GM18907 (cell line): ENCODE results near the gene PRAMEF17.
"Not testable (repeated sequence)": the region's sequence is repeated elsewhere in the genome, so short reads cannot be mapped to it uniquely, and the experiment has no call there.

Source experiments
- ATAC-seq: cut with Tn5 transposase; IDR thresholded peaks from one replicate; pipeline ENCODE4 v1.9.1; 2021; ENCODE audit warnings: mild to moderate bottlenecking, moderate library complexity; ENCODE audit not compliant: unreplicated experiment

Gene PRAMEF17

DNA sequence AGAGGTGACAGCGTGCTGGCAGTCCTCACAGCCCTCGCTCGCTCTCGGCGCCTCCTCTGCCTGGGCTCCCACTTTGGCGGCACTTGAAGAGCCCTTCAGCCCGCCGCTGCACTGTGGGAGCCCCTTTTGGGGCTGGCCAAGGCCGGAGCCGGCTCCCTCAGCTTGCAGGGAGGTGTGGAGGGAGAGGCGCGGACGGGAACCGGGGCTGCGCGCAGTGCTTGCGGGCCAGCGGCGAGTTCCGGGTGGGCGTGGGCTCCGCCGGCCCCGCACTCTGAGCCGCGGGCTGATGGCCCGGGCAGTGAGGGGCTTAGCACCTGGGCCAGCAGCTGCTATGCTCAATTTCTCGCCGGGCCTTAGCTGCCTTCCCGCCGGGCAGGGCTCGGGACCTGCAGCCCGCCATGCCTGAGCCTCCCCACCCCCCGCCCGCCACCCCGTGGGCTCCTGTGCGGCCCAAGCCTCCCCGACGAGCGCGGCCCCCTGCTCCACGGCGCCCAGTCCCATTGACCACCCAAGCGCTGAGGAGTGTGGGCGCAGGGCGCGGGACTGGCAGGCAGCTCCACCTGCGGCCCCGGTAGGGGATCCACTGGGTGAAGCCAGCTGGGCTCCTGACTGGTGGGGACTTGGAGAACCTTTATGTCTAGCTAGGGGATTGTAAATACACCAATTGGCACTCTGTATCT, 49.8 kb downstream of the PRAMEF17 start:
- not testable (repeated sequence) for ATAC-seq
